Stimulated activated effector memory CD8-positive, alpha-beta T cell treated with anti-CD3 and anti-CD28 coated beads, Interleukin-12 subunit alpha, Interleukin-12 subunit beta, amount 100 ng/mL, for 72 hours (primary cell): ENCODE results near the gene INSYN2B.

Experiments used
- ATAC-seq: fragments of 150-1000 bp; cut with Tn5 transposase; 2 replicates; pipeline ENCODE4 v1.10.0; 2021
- DNase-seq, 2 donors: peaks; one replicate each; pipeline ENCODE4 v3.0.0; 2021 to 2022; ENCODE audit warnings: low spot score in 2 of 2
- H3K27ac Mint-ChIP-seq: one replicate; pipeline ENCODE4 v1.8.0; 2022; ENCODE audit warnings: mild to moderate bottlenecking, mixed read lengths
- H3K36me3 Mint-ChIP-seq: one replicate; pipeline ENCODE4 v1.8.0; 2022; ENCODE audit warnings: mild to moderate bottlenecking, mixed read lengths
- H3K4me1 Mint-ChIP-seq: one replicate; pipeline ENCODE4 v1.8.0; 2022; ENCODE audit warnings: mixed read lengths
- H3K4me3 Mint-ChIP-seq: one replicate; pipeline ENCODE4 v1.8.0; 2022; ENCODE audit warnings: mild to moderate bottlenecking, mixed read lengths
- H3K9me3 Mint-ChIP-seq: one replicate; pipeline ENCODE4 v1.8.0; 2022; ENCODE audit warnings: mixed read lengths

INSYN2B gene

DNA sequence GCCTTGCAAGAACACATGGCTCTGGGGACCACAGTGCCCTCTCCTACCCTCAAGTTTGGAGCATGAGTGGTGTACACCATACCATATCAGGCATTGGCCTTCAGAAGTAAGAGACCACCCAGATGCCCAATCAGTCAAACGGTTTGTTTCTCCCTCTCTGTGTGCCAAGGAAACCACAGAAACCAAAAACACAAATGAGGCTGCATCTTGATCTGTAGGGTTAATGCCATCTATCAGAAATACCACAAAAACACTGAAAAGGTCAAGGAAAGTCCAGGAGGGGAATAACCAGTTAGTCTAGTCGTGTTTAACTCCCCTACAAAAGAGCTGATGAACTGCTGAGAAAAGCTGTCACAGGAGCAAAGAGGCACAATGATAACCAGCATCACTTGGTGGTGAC, 78.4 kb downstream of the INSYN2B start:
- H3K9me3 Mint-ChIP-seq, result no peaks in the 10 kb centered on the region
- H3K4me1 Mint-ChIP-seq, result peaks cover 41% of the 10 kb centered on the region
- ATAC-seq (no peak), DNase-seq (no peak)
- H3K4me3 Mint-ChIP-seq, result no peak overlapping the region
- H3K27ac Mint-ChIP-seq, result peak overlapping the region; percentile 19
- peaks cover 30% of the 10 kb centered on the region for H3K36me3 Mint-ChIP-seq

- Mint-ChIP-seq H3K4me3 (no peak overlapping the region), H3K9me3 (no peaks in the 10 kb centered on the region), H3K36me3 (peaks cover 19% of the 10 kb centered on the region), H3K27ac (no peak overlapping the region), H3K4me1 (peaks cover 53% of the 10 kb centered on the region)
- no peak for DNase-seq
- no peak for ATAC-seq
These were observed 82.8 kb downstream of the INSYN2B start for GRCh38 chr5:169897481-169897880.

- H3K27ac Mint-ChIP-seq, result no peak overlapping the region
- no peak for ATAC-seq
- DNase-seq, result no peak
- H3K4me1 Mint-ChIP-seq, result peaks cover 46% of the 10 kb centered on the region
- H3K9me3 Mint-ChIP-seq, result no peaks in the 10 kb centered on the region
- H3K36me3 Mint-ChIP-seq, result peaks cover 28% of the 10 kb centered on the region
- H3K4me3 Mint-ChIP-seq, result no peak overlapping the region
These were observed 84.4 kb downstream of the INSYN2B start for GRCh38 chr5:169895926-169896325.

- H3K9me3 Mint-ChIP-seq, result no peaks in the 10 kb centered on the region
- ATAC-seq (no peak), DNase-seq (no peak)
- H3K27ac Mint-ChIP-seq, result no peak overlapping the region
- H3K36me3 Mint-ChIP-seq, result peaks cover 16% of the 10 kb centered on the region
- H3K4me3 Mint-ChIP-seq, result no peak overlapping the region
- peaks cover 40% of the 10 kb centered on the region for H3K4me1 Mint-ChIP-seq
These were observed 86.7 kb downstream of the INSYN2B start for GRCh38 chr5:169893571-169893970.

GRCh38 chr5:169893010-169893409, 87.3 kb downstream of the INSYN2B start:
- Mint-ChIP-seq H3K4me3 (no peak overlapping the region), H3K27ac (peak overlapping the region; percentile 3), H3K9me3 (no peaks in the 10 kb centered on the region), H3K4me1 (peaks cover 37% of the 10 kb centered on the region), H3K36me3 (peaks cover 14% of the 10 kb centered on the region)
- ATAC-seq (no peak), DNase-seq (no peak)

DNA sequence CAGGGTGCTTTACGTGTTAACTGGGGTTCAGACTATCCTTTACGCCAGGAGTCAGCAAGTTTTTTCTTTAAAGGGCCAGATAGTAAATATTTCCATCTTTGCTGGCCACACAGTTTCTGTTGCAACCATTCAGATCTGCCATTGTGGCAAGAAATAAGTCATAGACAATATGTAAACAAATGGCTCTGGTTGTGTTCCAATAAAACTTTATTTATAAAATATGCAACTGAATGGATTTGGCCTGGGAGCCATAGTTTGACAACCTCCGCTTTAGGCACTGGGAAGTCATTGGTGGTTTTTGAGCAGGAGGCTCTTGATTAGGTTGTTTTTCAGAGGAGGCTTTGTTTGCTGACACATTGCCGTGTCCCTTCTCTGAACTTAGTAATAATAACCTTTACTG, 90.7 kb downstream of the INSYN2B start:
- H3K9me3 Mint-ChIP-seq, result no peaks in the 10 kb centered on the region

DNA sequence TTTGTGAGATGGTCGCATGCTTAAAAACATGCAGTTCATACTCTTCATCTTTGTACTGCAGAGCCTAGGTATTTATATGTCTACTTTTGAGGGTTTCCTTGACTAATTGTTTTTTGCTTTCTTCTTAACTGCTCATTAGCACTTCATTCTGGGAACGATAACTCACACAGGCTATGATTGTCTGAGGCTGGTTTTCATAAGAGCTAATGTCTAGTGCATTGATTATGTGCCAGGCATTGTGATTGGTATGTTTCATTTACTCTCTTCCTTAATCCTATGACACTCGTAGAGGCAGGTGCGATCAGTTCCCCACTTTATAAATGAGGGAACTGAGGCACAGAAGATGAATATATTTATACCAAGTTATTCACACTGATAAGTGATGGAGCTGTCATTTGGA, 93.6 kb downstream of the INSYN2B start:
- Mint-ChIP-seq H3K9me3 (no peaks in the 10 kb centered on the region), H3K4me3 (no peak overlapping the region), H3K27ac (no peak overlapping the region), H3K36me3 (peaks cover 3% of the 10 kb centered on the region), H3K4me1 (peaks cover 32% of the 10 kb centered on the region)
- no peak for DNase-seq
- no peak for ATAC-seq

More for the DNA sequence above, 90.7 kb downstream of the INSYN2B start:
- Mint-ChIP-seq H3K27ac (no peak overlapping the region), H3K4me3 (no peak overlapping the region), H3K4me1 (peaks cover 34% of the 10 kb centered on the region), H3K36me3 (peaks cover 14% of the 10 kb centered on the region)
- ATAC-seq (no peak), DNase-seq (no peak)

DNA sequence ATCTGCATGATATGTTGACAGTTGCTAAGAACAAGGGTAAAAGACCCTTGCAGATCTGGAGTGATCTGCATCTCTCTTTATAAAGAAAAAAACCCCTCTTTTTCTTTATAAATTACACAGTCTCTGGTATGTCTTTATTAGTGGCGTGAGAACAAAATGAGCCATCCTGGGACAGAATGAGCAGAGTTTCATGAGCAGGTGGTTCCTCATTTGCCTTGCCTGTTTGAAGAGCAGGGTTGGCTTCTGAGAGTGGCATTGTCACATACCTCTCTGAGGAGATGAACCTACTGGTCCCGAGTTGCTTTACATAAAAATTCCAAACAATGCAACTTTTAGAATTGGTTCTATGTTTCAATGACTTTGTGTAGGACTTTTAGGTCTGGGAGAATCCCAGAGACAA, 94.3 kb downstream of the INSYN2B start:
- peaks cover 28% of the 10 kb centered on the region for H3K4me1 Mint-ChIP-seq
- H3K27ac Mint-ChIP-seq, result no peak overlapping the region
- DNase-seq, result no peak
- ATAC-seq, result no peak
- H3K9me3 Mint-ChIP-seq, result no peaks in the 10 kb centered on the region
- no peak overlapping the region for H3K4me3 Mint-ChIP-seq
- H3K36me3 Mint-ChIP-seq, result no peaks in the 10 kb centered on the region

- H3K36me3 Mint-ChIP-seq, result peaks cover 6% of the 10 kb centered on the region
- ATAC-seq (no peak), DNase-seq (no peak)
- no peaks in the 10 kb centered on the region for H3K9me3 Mint-ChIP-seq
- H3K27ac Mint-ChIP-seq, result no peak overlapping the region
- peaks cover 28% of the 10 kb centered on the region for H3K4me1 Mint-ChIP-seq
- no peak overlapping the region for H3K4me3 Mint-ChIP-seq
These were observed 98.5 kb downstream of the INSYN2B start for GRCh38 chr5:169881702-169882303.

GRCh38 chr5:169880785-169881184, 99.5 kb downstream of the INSYN2B start:
- H3K9me3 Mint-ChIP-seq, result no peaks in the 10 kb centered on the region
- H3K4me3 Mint-ChIP-seq, result no peak overlapping the region
- DNase-seq (no peak), ATAC-seq (no peak)
- peaks cover 9% of the 10 kb centered on the region for H3K36me3 Mint-ChIP-seq
- H3K4me1 Mint-ChIP-seq, result peaks cover 33% of the 10 kb centered on the region
- no peak overlapping the region for H3K27ac Mint-ChIP-seq

DNA sequence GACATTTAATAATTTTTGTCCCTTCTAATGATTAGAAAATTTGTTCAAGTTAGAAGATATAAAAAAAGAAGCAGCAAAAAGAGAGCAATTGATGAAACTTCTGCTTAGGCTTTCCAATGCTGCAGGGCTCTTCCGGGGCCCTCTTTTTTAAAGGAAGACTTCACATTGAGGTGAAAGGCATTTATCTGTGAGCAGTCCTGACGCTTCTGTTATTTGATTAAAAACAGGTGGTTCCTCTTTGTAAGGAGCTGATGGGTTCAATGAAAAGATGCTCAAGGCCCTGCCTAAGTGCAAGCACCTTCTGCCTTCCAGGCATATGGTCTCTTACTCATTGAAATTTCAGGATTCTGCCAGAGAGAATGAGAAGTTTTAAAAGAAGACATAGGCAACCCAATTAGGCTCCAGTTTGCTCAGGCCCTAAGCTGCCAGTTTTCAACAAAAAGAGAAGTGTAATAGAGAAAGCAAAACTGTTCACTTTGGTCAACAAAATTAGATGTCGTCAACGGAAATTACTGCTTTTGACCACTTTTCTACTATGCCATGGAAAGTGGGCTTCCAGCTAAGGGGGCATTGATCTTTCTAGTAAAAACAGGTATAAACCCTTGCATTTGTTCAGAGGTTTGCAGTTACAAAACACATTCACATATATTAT, 100.2 kb downstream of the INSYN2B start:
- no peak for ATAC-seq
- Mint-ChIP-seq H3K36me3 (peaks cover 15% of the 10 kb centered on the region), H3K9me3 (no peaks in the 10 kb centered on the region), H3K4me3 (no peak overlapping the region), H3K4me1 (peaks cover 34% of the 10 kb centered on the region), H3K27ac (no peak overlapping the region)
- no peak for DNase-seq

- H3K4me1 Mint-ChIP-seq, result peaks cover 21% of the 10 kb centered on the region
- no peaks in the 10 kb centered on the region for H3K9me3 Mint-ChIP-seq
- peak overlapping the region; percentile 8 for H3K27ac Mint-ChIP-seq
- no peak for DNase-seq
- ATAC-seq, result no peak
- peaks cover 28% of the 10 kb centered on the region for H3K36me3 Mint-ChIP-seq
- H3K4me3 Mint-ChIP-seq, result no peak overlapping the region
These were observed 103.9 kb downstream of the INSYN2B start for GRCh38 chr5:169876386-169876785.

GRCh38 chr5:169875731-169876130, 104.6 kb downstream of the INSYN2B start:
- DNase-seq (no peak), ATAC-seq (no peak)
- peaks cover 28% of the 10 kb centered on the region for H3K36me3 Mint-ChIP-seq
- no peaks in the 10 kb centered on the region for H3K9me3 Mint-ChIP-seq
- H3K27ac Mint-ChIP-seq, result peak overlapping the region; percentile 8
- H3K4me1 Mint-ChIP-seq, result peaks cover 21% of the 10 kb centered on the region
- no peak overlapping the region for H3K4me3 Mint-ChIP-seq

GRCh38 chr5:169875091-169875728, 105.1 kb downstream of the INSYN2B start:
- ATAC-seq, result no peak
- Mint-ChIP-seq H3K27ac (peak overlapping the region; percentile 8), H3K36me3 (peaks cover 28% of the 10 kb centered on the region), H3K4me1 (peaks cover 21% of the 10 kb centered on the region), H3K4me3 (no peak overlapping the region), H3K9me3 (no peaks in the 10 kb centered on the region)
- no peak for DNase-seq

DNA sequence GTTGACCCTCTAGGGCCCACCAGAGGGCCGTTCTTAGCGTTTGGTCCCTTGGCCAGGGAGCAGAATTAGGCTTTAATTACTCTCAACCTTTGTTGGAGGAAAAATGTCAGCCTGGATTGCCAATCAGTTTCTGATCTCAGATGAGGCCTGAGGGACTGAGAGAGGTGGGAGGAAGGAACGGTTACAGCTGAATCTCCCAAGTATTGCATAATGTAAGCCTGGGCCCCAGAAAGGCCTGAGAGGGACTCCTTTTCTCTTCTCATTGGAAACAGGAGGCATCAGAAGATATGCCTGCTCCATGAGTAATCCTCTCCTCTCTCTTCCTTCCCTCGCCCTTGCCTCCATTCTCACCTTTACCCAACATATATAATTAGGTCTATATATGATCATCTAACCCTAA, 105.7 kb downstream of the INSYN2B start:
- Mint-ChIP-seq H3K36me3 (peaks cover 33% of the 10 kb centered on the region), H3K4me1 (peaks cover 21% of the 10 kb centered on the region), H3K4me3 (no peak overlapping the region), H3K9me3 (no peaks in the 10 kb centered on the region), H3K27ac (no peak overlapping the region)
- DNase-seq, result no peak
- ATAC-seq, result no peak

DNA sequence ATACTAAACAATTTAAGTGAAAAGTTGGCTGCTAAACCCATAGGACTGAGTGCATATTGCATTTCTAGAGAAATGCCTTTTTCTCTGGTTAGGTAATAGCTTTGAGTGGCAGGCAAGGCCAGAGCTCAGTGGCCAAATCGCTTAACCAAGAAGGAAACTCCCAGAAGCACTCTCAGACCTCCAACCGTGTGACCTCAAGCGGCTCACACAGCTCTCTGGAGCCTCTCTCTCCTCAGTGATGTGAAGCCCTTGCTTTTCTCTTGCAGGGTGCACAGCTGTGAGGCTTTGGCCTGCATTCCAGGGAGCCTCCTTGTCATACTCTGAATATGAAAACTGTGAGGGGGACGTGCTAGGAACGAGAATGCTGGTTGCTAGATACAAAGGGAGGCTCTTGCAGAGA, 106.7 kb downstream of the INSYN2B start:
- H3K4me3 Mint-ChIP-seq, result no peak overlapping the region
- no peaks in the 10 kb centered on the region for H3K9me3 Mint-ChIP-seq
- H3K36me3 Mint-ChIP-seq, result peaks cover 38% of the 10 kb centered on the region
- no peak overlapping the region for H3K27ac Mint-ChIP-seq
- DNase-seq (no peak), ATAC-seq (no peak)
- peaks cover 27% of the 10 kb centered on the region for H3K4me1 Mint-ChIP-seq
